ENCODE measurements around the gene ERVFRD-1. TPM values are rescaled to one million over a fixed set of nuclear protein-coding genes. Genes with fewer than 3 reads are reported as not detected.
"Not testable (repeated sequence)": the region's sequence is repeated elsewhere in the genome, so short reads cannot be mapped to it uniquely, and the experiment has no call there.

ERVFRD-1 gene
- total RNA-seq, 1 donor from 2014 or later, result not detected

- Mint-ChIP-seq H3K27ac (no peak overlapping the region), H3K4me1 (ENCODE audit: low read depth) (peaks cover 7% of the 10 kb centered on the region), H3K4me3 (no peak overlapping the region), H3K9me3 (peaks cover 3% of the 10 kb centered on the region), H3K36me3 (ENCODE audit: low read depth) (peaks cover 4% of the 10 kb centered on the region), H3K27me3 (ENCODE audit: insufficient read depth) (no peaks in the 10 kb centered on the region)
- no peak for DNase-seq (ENCODE audit: low spot score)
- intact Hi-C loops (cut with micrococcal nuclease), result no loop called here
Observed at GRCh38 chr6:11121851-11122250, 10.3 kb upstream of the ERVFRD-1 start.

- peaks cover 12% of the 10 kb centered on the region for H3K4me1 Mint-ChIP-seq (ENCODE audit: low read depth)
- H3K4me3 Mint-ChIP-seq, result no peak overlapping the region
- no peak overlapping the region for H3K27ac Mint-ChIP-seq
- no peak for DNase-seq (ENCODE audit: low spot score)
- H3K36me3 Mint-ChIP-seq (ENCODE audit: low read depth), result no peaks in the 10 kb centered on the region
- no peaks in the 10 kb centered on the region for H3K9me3 Mint-ChIP-seq
- intact Hi-C loops (cut with micrococcal nuclease), result no loop called here
- H3K27me3 Mint-ChIP-seq (ENCODE audit: insufficient read depth), result no peaks in the 10 kb centered on the region
Observed at GRCh38 chr6:11120271-11121005, 8.9 kb upstream of the ERVFRD-1 start.

GRCh38 chr6:11115808-11116536, 4.4 kb upstream of the ERVFRD-1 start:
- H3K36me3 Mint-ChIP-seq (ENCODE audit: low read depth); DNase-seq (ENCODE audit: low spot score); H3K27ac Mint-ChIP-seq; intact Hi-C loops (cut with micrococcal nuclease); H3K9me3 Mint-ChIP-seq; H3K27me3 Mint-ChIP-seq (ENCODE audit: insufficient read depth); H3K4me3 Mint-ChIP-seq: not testable (repeated sequence)
- peaks cover 20% of the 10 kb centered on the region for H3K4me1 Mint-ChIP-seq (ENCODE audit: low read depth)

- Mint-ChIP-seq H3K27ac (no peak overlapping the region), H3K27me3 (ENCODE audit: insufficient read depth) (no peaks in the 10 kb centered on the region), H3K36me3 (ENCODE audit: low read depth) (no peaks in the 10 kb centered on the region), H3K4me1 (ENCODE audit: low read depth) (peaks cover 28% of the 10 kb centered on the region), H3K4me3 (no peak overlapping the region), H3K9me3 (no peaks in the 10 kb centered on the region)
- no peak for DNase-seq (ENCODE audit: low spot score)
- intact Hi-C loops (cut with micrococcal nuclease), result no loop called here
Observed at GRCh38 chr6:11113038-11113437, 1.5 kb upstream of the ERVFRD-1 start.

GRCh38 chr6:11111769-11112437, 378 bp upstream of the ERVFRD-1 start:
- Mint-ChIP-seq H3K27me3 (ENCODE audit: insufficient read depth) (no peaks in the 10 kb centered on the region), H3K4me1 (ENCODE audit: low read depth) (peaks cover 28% of the 10 kb centered on the region), H3K4me3 (peak overlapping the region; percentile 38), H3K27ac (no peak overlapping the region), H3K36me3 (ENCODE audit: low read depth) (no peaks in the 10 kb centered on the region), H3K9me3 (no peaks in the 10 kb centered on the region)
- intact Hi-C loops (cut with micrococcal nuclease), result no loop called here
- no peak for DNase-seq (ENCODE audit: low spot score)

GRCh38 chr6:11108726-11109125, 2.8 kb downstream of the ERVFRD-1 start:
- Mint-ChIP-seq H3K36me3 (ENCODE audit: low read depth) (no peaks in the 10 kb centered on the region), H3K27me3 (ENCODE audit: insufficient read depth) (no peaks in the 10 kb centered on the region), H3K4me1 (ENCODE audit: low read depth) (peaks cover 22% of the 10 kb centered on the region), H3K27ac (no peak overlapping the region), H3K4me3 (no peak overlapping the region), H3K9me3 (no peaks in the 10 kb centered on the region)
- no peak for DNase-seq (ENCODE audit: low spot score)
- intact Hi-C loops (cut with micrococcal nuclease), result no loop called here

- no peaks in the 10 kb centered on the region for H3K9me3 Mint-ChIP-seq
- intact Hi-C loops (cut with micrococcal nuclease), result no loop called here
- peaks cover 27% of the 10 kb centered on the region for H3K4me1 Mint-ChIP-seq (ENCODE audit: low read depth)
Observed at GRCh38 chr6:11103065-11103464, 8.5 kb downstream of the ERVFRD-1 start.

GRCh38 chr6:11101417-11101816, 10.1 kb downstream of the ERVFRD-1 start:
- peaks cover 28% of the 10 kb centered on the region for H3K4me1 Mint-ChIP-seq (ENCODE audit: low read depth)
- no peak overlapping the region for H3K4me3 Mint-ChIP-seq
- no peaks in the 10 kb centered on the region for H3K9me3 Mint-ChIP-seq

More at GRCh38 chr6:11103065-11103464, 8.5 kb downstream of the ERVFRD-1 start:
- no peak for DNase-seq (ENCODE audit: low spot score)
- Mint-ChIP-seq H3K4me3 (no peak overlapping the region), H3K27me3 (ENCODE audit: insufficient read depth) (no peaks in the 10 kb centered on the region), H3K36me3 (ENCODE audit: low read depth) (peaks cover 14% of the 10 kb centered on the region), H3K27ac (no peak overlapping the region)

GRCh38 chr6:11098004-11098403, 13.5 kb downstream of the ERVFRD-1 start:
- no peak for DNase-seq (ENCODE audit: low spot score)
- no peak overlapping the region for H3K4me3 Mint-ChIP-seq
- H3K4me1 Mint-ChIP-seq (ENCODE audit: low read depth), result peaks cover 50% of the 10 kb centered on the region
- intact Hi-C loops (cut with micrococcal nuclease), result loop anchor here (10.0 kb wide), 1 partner anchor 957 kb away; no protein-coding TSS in a partner anchor
- H3K27ac Mint-ChIP-seq, result no peak overlapping the region
- H3K9me3 Mint-ChIP-seq, result no peaks in the 10 kb centered on the region
- H3K36me3 Mint-ChIP-seq (ENCODE audit: low read depth), result peaks cover 17% of the 10 kb centered on the region
- no peaks in the 10 kb centered on the region for H3K27me3 Mint-ChIP-seq (ENCODE audit: insufficient read depth)

More at GRCh38 chr6:11101417-11101816, 10.1 kb downstream of the ERVFRD-1 start:
- intact Hi-C loops (cut with micrococcal nuclease), result no loop called here
- DNase-seq (ENCODE audit: low spot score), result no peak
- Mint-ChIP-seq H3K27ac (no peak overlapping the region), H3K36me3 (ENCODE audit: low read depth) (peaks cover 14% of the 10 kb centered on the region), H3K27me3 (ENCODE audit: insufficient read depth) (no peaks in the 10 kb centered on the region)

- intact Hi-C loops (cut with micrococcal nuclease), result loop anchor here (10.0 kb wide), 1 partner anchor 957 kb away; no protein-coding TSS in a partner anchor
- Mint-ChIP-seq H3K27me3 (ENCODE audit: insufficient read depth) (no peaks in the 10 kb centered on the region), H3K4me3 (no peak overlapping the region), H3K27ac (no peak overlapping the region), H3K9me3 (no peaks in the 10 kb centered on the region), H3K4me1 (ENCODE audit: low read depth) (peaks cover 50% of the 10 kb centered on the region), H3K36me3 (ENCODE audit: low read depth) (peaks cover 14% of the 10 kb centered on the region)
- no peak for DNase-seq (ENCODE audit: low spot score)
Observed at GRCh38 chr6:11097476-11097875, 14.0 kb downstream of the ERVFRD-1 start.

- DNase-seq (ENCODE audit: low spot score), result no peak
- H3K27me3 Mint-ChIP-seq (ENCODE audit: insufficient read depth), result no peaks in the 10 kb centered on the region
- intact Hi-C loops (cut with micrococcal nuclease), result loop anchor here (10.0 kb wide), 1 partner anchor 959 kb away; no protein-coding TSS in a partner anchor
- H3K27ac Mint-ChIP-seq, result no peak overlapping the region
- peaks cover 10% of the 10 kb centered on the region for H3K36me3 Mint-ChIP-seq (ENCODE audit: low read depth)
- no peak overlapping the region for H3K4me3 Mint-ChIP-seq
- H3K9me3 Mint-ChIP-seq, result no peaks in the 10 kb centered on the region
- peaks cover 43% of the 10 kb centered on the region for H3K4me1 Mint-ChIP-seq (ENCODE audit: low read depth)
Observed at GRCh38 chr6:11096109-11096508, 15.4 kb downstream of the ERVFRD-1 start.

- peak overlapping the region; percentile 97 for H3K27ac Mint-ChIP-seq
- no peak for DNase-seq (ENCODE audit: low spot score)
- H3K9me3 Mint-ChIP-seq, result no peaks in the 10 kb centered on the region
- peaks cover 37% of the 10 kb centered on the region for H3K4me1 Mint-ChIP-seq (ENCODE audit: low read depth)
- intact Hi-C loops (cut with micrococcal nuclease), result loop anchor here (5.0 to 10.0 kb wide), 2 partner anchors 327 to 960 kb away; no protein-coding TSS in a partner anchor
- H3K27me3 Mint-ChIP-seq (ENCODE audit: insufficient read depth), result no peaks in the 10 kb centered on the region
- H3K36me3 Mint-ChIP-seq (ENCODE audit: low read depth), result peaks cover 9% of the 10 kb centered on the region
- peak overlapping the region; percentile 92 for H3K4me3 Mint-ChIP-seq
Observed at GRCh38 chr6:11094941-11095340, 16.6 kb downstream of the ERVFRD-1 start.

All from activated T-helper 1 cell treated with anti-CD3 and anti-CD28 coated beads, Interleukin-12 subunit alpha, Interleukin-12 subunit beta, Interleukin-2, Interleukin-4 antibody, amounts not matched to agents 30 ng/mL and 10 ng/mL and 1 ng/mL, durations not matched to agents 14 hours and 24 hours and 36 hours (primary cell).